ENCODE measurements around the gene COX7A2.

DNA sequence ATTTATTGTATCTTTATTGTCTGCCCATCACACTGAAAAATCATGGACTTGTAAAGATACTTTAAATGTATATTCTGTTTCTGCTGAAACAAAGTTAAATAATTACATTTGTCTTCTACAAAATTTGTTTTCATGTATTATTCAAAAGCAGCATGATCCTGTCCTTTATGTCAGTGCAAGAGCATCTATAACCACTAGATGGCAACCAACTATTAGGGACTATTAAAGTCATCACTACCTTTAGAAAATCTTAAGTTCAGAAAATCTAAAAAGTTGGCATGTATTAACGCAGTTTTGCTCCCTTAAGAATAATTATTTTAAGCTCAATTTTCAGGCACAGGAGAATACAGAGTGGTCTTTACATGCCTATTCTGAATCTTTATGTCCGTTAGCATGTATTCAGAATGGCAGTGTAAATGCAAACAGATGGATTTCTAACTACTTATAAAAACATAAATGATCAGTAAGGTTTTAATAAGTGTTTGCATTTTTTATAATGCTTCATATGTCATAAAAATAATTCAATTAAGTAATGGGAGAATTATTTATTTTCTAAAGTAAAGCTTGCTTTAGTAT is 23.2 kb upstream of the COX7A2 start:
- TF ChIP-seq TCF7L2 (IDR thresholded peaks at IDR 0.05; ENCODE audit: low read depth, low read length) (no peak), POLR2AphosphoS5 (IDR thresholded peaks at IDR 0.05; ENCODE audit: low read depth, low read length) (no peak)
